CD4-positive, alpha-beta T cell treated with Interferon gamma for 1 hour (primary cell): ENCODE measurements around the gene VAV1.
A peak's percentile ranks its signal among the peaks of the same experiment; 100 is the strongest.
"Not testable (repeated sequence)": the region's sequence is repeated elsewhere in the genome, so short reads cannot be mapped to it uniquely, and the experiment has no call there.

ENCODE experiments used
- DNase-seq: peaks from one replicate; pipeline ENCODE4 v3.0.0-alpha.2; 2020

Gene VAV1

GRCh38 chr19:6819323-6819722, 46.8 kb downstream of the VAV1 start:
- DNase-seq, result no peak

GRCh38 chr19:6820237-6820636, 47.7 kb downstream of the VAV1 start:
- no peak for DNase-seq

- no peak for DNase-seq
Observed at GRCh38 chr19:6821639-6822310, 49.3 kb downstream of the VAV1 start.

- DNase-seq, result no peak
Observed at GRCh38 chr19:6822311-6822670, 49.8 kb downstream of the VAV1 start.

GRCh38 chr19:6825076-6825774, 52.7 kb downstream of the VAV1 start:
- DNase-seq, result no peak

- no peak for DNase-seq
Observed at GRCh38 chr19:6826281-6826920, 53.9 kb downstream of the VAV1 start.

GRCh38 chr19:6828306-6828697, 55.8 kb downstream of the VAV1 start:
- no peak for DNase-seq

- peak; percentile 31 for DNase-seq
Observed at GRCh38 chr19:6828698-6829633, 56.5 kb downstream of the VAV1 start.

GRCh38 chr19:6829829-6830228, 57.3 kb downstream of the VAV1 start:
- DNase-seq, result not testable (repeated sequence)

- peak; percentile 4 for DNase-seq
Observed at GRCh38 chr19:6831084-6831483, 58.6 kb downstream of the VAV1 start.

GRCh38 chr19:6832412-6832811, 59.9 kb downstream of the VAV1 start:
- DNase-seq, result no peak

GRCh38 chr19:6833166-6833790, 60.8 kb downstream of the VAV1 start:
- DNase-seq, result no peak

- DNase-seq, result no peak
Observed at GRCh38 chr19:6834433-6834832, 61.9 kb downstream of the VAV1 start.

GRCh38 chr19:6835501-6835900, 63.0 kb downstream of the VAV1 start:
- DNase-seq, result no peak

GRCh38 chr19:6837525-6837924, 65.0 kb downstream of the VAV1 start:
- no peak for DNase-seq

- DNase-seq, result no peak
Observed at GRCh38 chr19:6838062-6838655, 65.7 kb downstream of the VAV1 start.

- no peak for DNase-seq
Observed at GRCh38 chr19:6842871-6843607, 70.5 kb downstream of the VAV1 start.

- DNase-seq, result no peak
Observed at GRCh38 chr19:6847828-6848200, 75.3 kb downstream of the VAV1 start.

- DNase-seq, result no peak
Observed at GRCh38 chr19:6848986-6849385, 76.5 kb downstream of the VAV1 start.

GRCh38 chr19:6849876-6850275, 77.4 kb downstream of the VAV1 start:
- no peak for DNase-seq

- DNase-seq, result no peak
Observed at GRCh38 chr19:6851359-6851758, 78.9 kb downstream of the VAV1 start.

- DNase-seq, result no peak
Observed at GRCh38 chr19:6852001-6852400, 79.5 kb downstream of the VAV1 start.
